HFF-Myc (cell line): ENCODE data around the gene PSTK.
A peak's percentile ranks its signal among the peaks of the same experiment; 100 is the strongest.

ENCODE experiments used
- DNase-seq: peaks from one replicate; pipeline ENCODE4 v3.0.0-alpha.2; 2011; ENCODE audit warnings: low read depth; ENCODE audit errors: extremely low read depth
- H3K4me3 ChIP-seq: replicated peaks from 2 replicates; pipeline ENCODE4 v1.5.1; 2011; ENCODE audit warnings: low read depth, mild to moderate bottlenecking, control low read depth, low read length
- TF ChIP-seq, protein P1 (sequence below): IDR thresholded peaks from 2 replicates; pipeline ENCODE4 v1.5.1; 2012; ENCODE audit warnings: mild to moderate bottlenecking, low read depth, low read length, control low read depth; ENCODE audit errors: missing control alignments

PSTK gene

DNA sequence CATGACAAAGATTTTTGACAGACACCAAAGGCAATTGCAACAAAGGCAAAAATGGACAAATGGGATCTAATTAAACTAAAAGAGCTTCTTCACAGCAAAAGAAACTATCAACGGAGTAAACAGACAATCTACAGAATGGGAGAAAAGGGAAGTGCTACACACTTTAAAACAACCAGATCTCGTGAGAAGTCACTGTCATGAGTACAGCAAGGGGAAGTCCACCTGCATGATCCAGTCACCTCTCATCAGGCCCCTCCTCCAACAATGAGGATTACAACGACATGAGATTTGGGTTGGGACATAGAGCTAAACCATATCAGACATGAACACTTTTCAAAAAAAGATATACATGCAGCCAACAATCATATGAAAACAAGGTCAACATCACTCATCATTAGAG, 11.5 kb upstream of the PSTK start:
- DNase-seq: no peak
- TF ChIP-seq, protein P1, sequence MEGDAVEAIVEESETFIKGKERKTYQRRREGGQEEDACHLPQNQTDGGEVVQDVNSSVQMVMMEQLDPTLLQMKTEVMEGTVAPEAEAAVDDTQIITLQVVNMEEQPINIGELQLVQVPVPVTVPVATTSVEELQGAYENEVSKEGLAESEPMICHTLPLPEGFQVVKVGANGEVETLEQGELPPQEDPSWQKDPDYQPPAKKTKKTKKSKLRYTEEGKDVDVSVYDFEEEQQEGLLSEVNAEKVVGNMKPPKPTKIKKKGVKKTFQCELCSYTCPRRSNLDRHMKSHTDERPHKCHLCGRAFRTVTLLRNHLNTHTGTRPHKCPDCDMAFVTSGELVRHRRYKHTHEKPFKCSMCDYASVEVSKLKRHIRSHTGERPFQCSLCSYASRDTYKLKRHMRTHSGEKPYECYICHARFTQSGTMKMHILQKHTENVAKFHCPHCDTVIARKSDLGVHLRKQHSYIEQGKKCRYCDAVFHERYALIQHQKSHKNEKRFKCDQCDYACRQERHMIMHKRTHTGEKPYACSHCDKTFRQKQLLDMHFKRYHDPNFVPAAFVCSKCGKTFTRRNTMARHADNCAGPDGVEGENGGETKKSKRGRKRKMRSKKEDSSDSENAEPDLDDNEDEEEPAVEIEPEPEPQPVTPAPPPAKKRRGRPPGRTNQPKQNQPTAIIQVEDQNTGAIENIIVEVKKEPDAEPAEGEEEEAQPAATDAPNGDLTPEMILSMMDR: no peak
- H3K4me3 ChIP-seq: no peak overlapping the region

DNA sequence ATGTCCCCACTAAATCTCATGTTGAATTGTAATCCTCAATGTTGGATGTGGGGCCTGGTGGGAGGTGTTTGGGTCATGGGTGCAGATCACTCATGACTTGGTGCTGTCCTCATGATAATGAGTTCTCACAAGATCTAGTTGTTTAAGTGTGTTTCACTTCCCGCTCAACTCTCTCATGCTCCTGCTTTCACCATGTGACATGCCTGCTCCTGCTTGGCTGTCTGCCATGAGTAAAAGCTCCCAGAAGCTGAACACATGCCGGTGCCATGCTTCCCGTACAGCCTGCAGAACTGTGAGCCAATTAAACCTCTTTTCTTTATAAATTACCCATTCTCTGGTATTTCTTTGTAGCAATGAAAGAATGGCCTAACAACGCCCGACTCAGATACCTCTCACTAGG, 6.2 kb upstream of the PSTK start:
- no peak for DNase-seq
- TF ChIP-seq, protein P1: no peak
- H3K4me3 ChIP-seq: no peak overlapping the region

DNA sequence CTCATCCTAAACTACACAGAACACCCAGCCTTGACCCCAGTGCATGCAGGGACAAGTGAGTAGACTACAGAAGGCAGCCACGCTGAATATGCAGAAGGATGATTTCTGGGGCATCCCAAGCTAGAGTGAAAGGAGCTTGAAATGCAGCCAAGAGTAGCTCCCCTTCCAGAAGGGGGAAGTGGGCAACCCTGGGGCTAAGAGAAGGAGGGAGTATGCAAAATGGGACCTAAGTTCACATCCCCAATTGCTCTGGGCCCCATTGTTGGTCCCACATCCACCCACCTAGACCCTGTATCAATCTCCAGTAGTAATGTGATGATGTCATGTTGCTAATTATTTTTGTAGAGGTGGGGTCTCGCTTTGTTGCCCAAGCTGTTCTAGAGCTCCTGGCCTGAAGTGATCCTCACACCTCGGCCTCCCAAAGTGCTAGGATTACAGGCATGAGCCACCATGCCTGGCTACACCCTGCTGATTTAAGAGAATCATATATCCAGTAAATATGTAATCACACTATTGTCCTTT, 5.6 kb upstream of the PSTK start:
- no peak for DNase-seq
- H3K4me3 ChIP-seq: no peak overlapping the region
- TF ChIP-seq, protein P1: no peak

DNA sequence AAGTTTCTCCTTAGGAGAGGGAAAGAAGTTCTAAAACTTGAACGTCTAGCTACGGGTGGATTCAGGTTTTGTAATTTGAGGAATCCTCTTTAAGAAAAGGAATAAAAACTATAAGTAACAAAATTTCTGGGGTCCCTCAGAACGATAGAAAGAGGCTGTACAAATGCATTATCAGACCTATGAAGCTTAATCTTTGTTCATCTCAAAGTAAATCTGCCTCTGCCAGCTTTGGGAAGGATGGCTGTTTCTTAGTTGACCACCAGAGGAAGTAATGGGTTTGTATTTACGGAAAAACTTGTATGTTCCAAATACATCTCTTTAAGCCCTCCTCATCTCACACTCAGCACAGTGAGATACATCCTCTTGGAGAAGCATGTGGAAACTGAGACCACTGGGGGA, 864 bp downstream of the PSTK start:
- no peak for DNase-seq
- TF ChIP-seq, protein P1: peak; percentile 40
- peak overlapping the region; percentile 62 for H3K4me3 ChIP-seq

DNA sequence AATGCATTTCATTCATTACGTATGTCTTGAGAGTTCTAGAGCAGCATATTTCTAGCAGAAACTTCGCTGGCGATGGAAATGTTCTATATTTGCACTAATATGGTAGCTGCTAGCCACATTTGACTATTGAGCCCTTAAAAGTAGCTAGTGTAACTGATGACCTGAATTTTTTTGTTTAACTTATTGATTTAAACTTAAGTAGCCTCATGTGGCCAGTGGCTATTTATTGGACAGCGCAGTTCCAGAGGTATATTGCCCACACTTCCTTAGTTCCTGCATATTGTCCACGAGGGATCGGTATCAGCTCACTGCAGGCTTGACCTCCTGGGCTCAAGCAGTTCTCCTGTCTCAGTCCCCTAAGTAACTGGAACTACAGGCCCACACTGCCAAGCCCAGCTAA, 3.7 kb downstream of the PSTK start:
- H3K4me3 ChIP-seq: no peak overlapping the region
- TF ChIP-seq, protein P1: no peak
- DNase-seq: no peak

DNA sequence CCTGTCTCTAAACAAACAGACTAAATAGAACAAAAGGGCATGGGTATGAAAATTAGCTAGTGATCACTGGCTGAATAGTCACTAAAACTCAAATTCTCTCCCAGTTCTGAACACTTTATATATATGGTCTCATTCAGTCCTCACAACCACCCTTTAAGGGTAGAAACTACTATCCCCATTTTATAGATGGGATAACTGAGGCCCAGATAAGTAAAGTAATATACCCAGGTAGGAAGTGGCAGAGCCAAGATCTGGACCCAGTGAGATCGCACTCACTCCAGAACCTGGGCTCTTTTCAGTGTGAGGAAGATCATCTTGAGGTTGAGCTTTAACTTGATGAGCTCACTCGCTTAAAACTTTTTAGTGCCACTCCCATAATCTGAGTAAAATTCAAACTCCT, 4.5 kb downstream of the PSTK start:
- no peak overlapping the region for H3K4me3 ChIP-seq
- DNase-seq: no peak
- TF ChIP-seq, protein P1: no peak

DNA sequence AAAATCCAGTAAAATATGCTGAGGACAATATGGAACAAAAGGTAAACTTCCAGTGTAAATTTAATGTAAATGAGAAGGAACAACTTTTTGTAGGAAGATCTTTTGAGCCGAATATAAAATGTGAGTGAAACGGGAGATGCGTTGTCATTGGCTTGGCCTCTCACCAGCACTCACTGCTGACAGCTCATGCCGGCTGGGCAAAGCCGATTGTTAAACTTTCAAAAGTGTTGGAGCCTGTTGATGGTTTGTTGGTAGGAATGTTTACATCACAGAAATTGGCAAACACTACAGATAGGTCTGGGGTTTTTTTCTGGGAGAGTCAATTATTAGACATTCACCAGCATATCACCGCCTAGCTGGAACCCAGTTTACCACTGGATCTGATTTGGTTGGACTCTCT, 6.1 kb downstream of the PSTK start:
- DNase-seq: no peak
- H3K4me3 ChIP-seq: no peak overlapping the region
- TF ChIP-seq, protein P1: no peak
